SK-N-DZ (cell line): ENCODE measurements around the gene LBH.

Experiments
- DNase-seq: peaks from one replicate; pipeline ENCODE4 v3.0.0-alpha.2; 2015; ENCODE audit warnings: low spot score

Gene LBH

GRCh38 chr2:30273574-30273929 is 42.2 kb downstream of the LBH start:
- no peak for DNase-seq

GRCh38 chr2:30275256-30275655 is 43.9 kb downstream of the LBH start:
- DNase-seq: no peak

- no peak for DNase-seq
These were observed 45.1 kb downstream of the LBH start for GRCh38 chr2:30276455-30276911.

- no peak for DNase-seq
These were observed 46.2 kb downstream of the LBH start for GRCh38 chr2:30277582-30277981.

GRCh38 chr2:30278419-30278818 is 47.1 kb downstream of the LBH start:
- no peak for DNase-seq

- no peak for DNase-seq
These were observed 49.5 kb downstream of the LBH start for GRCh38 chr2:30280596-30281434.

- DNase-seq: no peak
These were observed 50.7 kb downstream of the LBH start for GRCh38 chr2:30282081-30282480.

- DNase-seq: no peak
These were observed 51.4 kb downstream of the LBH start for GRCh38 chr2:30282721-30283120.

- DNase-seq: no peak
These were observed 52.7 kb downstream of the LBH start for GRCh38 chr2:30283931-30284565.

- no peak for DNase-seq
These were observed 54.4 kb downstream of the LBH start for GRCh38 chr2:30285758-30286157.

- DNase-seq: no peak
These were observed 56.0 kb downstream of the LBH start for GRCh38 chr2:30287190-30287840.

- DNase-seq: no peak
These were observed 56.7 kb downstream of the LBH start for GRCh38 chr2:30287857-30288513.

GRCh38 chr2:30288561-30288960 is 57.2 kb downstream of the LBH start:
- DNase-seq: no peak

GRCh38 chr2:30293303-30293921 is 62.1 kb downstream of the LBH start:
- no peak for DNase-seq

- DNase-seq: no peak
These were observed 62.8 kb downstream of the LBH start for GRCh38 chr2:30294133-30294532.

- no peak for DNase-seq
These were observed 65.2 kb downstream of the LBH start for GRCh38 chr2:30296496-30296895.

GRCh38 chr2:30298302-30298701 is 67.0 kb downstream of the LBH start:
- no peak for DNase-seq

- no peak for DNase-seq
These were observed 68.8 kb downstream of the LBH start for GRCh38 chr2:30300122-30300455.

- no peak for DNase-seq
These were observed 69.3 kb downstream of the LBH start for GRCh38 chr2:30300456-30301221.

GRCh38 chr2:30301551-30301950 is 70.2 kb downstream of the LBH start:
- no peak for DNase-seq

- no peak for DNase-seq
These were observed 71.2 kb downstream of the LBH start for GRCh38 chr2:30302566-30302965.
